Naive thymus-derived CD4-positive, alpha-beta T cell (primary cell): ENCODE data around the gene GRK5. TPM values are rescaled to one million over a fixed set of nuclear protein-coding genes. Genes with fewer than 3 reads are reported as not detected.

Experiments
- ATAC-seq: fragments of 150-1000 bp; cut with Tn5 transposase; 2 replicates; pipeline ENCODE4 v1.10.0; 2021; ENCODE audit warnings: mild to moderate bottlenecking, moderate library complexity
- CTCF ChIA-PET: fragments of 350-600 bp; sonication (Branson Sonifier 250); formaldehyde crosslinking; loops from one replicate; lab custom pipeline; 2021; ENCODE audit warnings: antibody characterized with exemption; lab: Charles Lee
- POLR2A ChIA-PET: fragments of 350-600 bp; sonication (Branson Sonifier 250); formaldehyde crosslinking; loops from one replicate; lab custom pipeline; 2021; ENCODE audit warnings: antibody characterized with exemption, inconsistent platforms; lab: Charles Lee
- DNase-seq, 9 donors: peaks; one replicate each; pipeline versions ENCODE4 v3.0.0 to v3.0.0-alpha.2; 2020 to 2022; ENCODE audit warnings: mixed read lengths in 1 of 9
- H3K27ac ChIP-seq: one replicate; pipeline ENCODE4 v1.7.0; 2013; ENCODE audit warnings: mild to moderate bottlenecking, low read depth, low read length, moderate library complexity
- H3K27me3 ChIP-seq, 2 donors: one replicate each; pipeline ENCODE4 v1.7.0; 2013; ENCODE audit warnings: low read length in 2 of 2, mild to moderate bottlenecking in 2 of 2, moderate library complexity in 2 of 2; ENCODE audit not compliant: control insufficient read depth in 2 of 2, insufficient read depth in 2 of 2
- H3K36me3 ChIP-seq, 3 experiments: 1 replicate in 2 of 3; 2 replicates in 1 of 3; pipeline ENCODE4 v1.7.0; 2013; ENCODE audit warnings: low read length in 3 of 3, mild to moderate bottlenecking in 3 of 3, moderate library complexity in 1 of 3; ENCODE audit not compliant: insufficient read depth in 3 of 3, control insufficient read depth in 2 of 3
- H3K4me1 ChIP-seq, 2 donors: one replicate each; pipeline ENCODE4 v1.7.0; 2013; ENCODE audit warnings: low read length in 2 of 2, mild to moderate bottlenecking in 2 of 2, moderate library complexity in 1 of 2; ENCODE audit not compliant: control insufficient read depth in 2 of 2, insufficient read depth in 2 of 2
- H3K4me3 ChIP-seq: 2 replicates; pipeline ENCODE4 v1.7.0; 2013; ENCODE audit warnings: mild to moderate bottlenecking, low read length
- H3K9me3 ChIP-seq, 3 experiments: 1 replicate in 2 of 3; 2 replicates in 1 of 3; pipeline ENCODE4 v1.7.0; 2013; ENCODE audit warnings: low read length in 3 of 3; ENCODE audit not compliant: control insufficient read depth in 2 of 3
- H3K27ac Mint-ChIP-seq, 9 donors: one replicate each; pipeline ENCODE4 v1.8.0; 2020 to 2022; ENCODE audit warnings: mixed read lengths in 9 of 9, mild to moderate bottlenecking in 8 of 9, moderate library complexity in 5 of 9, inconsistent platforms in 2 of 9
- H3K27me3 Mint-ChIP-seq, 5 donors: one replicate each; pipeline ENCODE4 v1.8.0; 2021 to 2022; ENCODE audit warnings: mixed read lengths in 5 of 5, mild to moderate bottlenecking in 1 of 5
- H3K36me3 Mint-ChIP-seq, 5 donors: one replicate each; pipeline ENCODE4 v1.8.0; 2020 to 2022; ENCODE audit warnings: mixed read lengths in 5 of 5, mild to moderate bottlenecking in 3 of 5, inconsistent platforms in 1 of 5
- H3K4me1 Mint-ChIP-seq, 7 donors: one replicate each; pipeline ENCODE4 v1.8.0; 2020 to 2022; ENCODE audit warnings: mixed read lengths in 7 of 7, mild to moderate bottlenecking in 3 of 7, inconsistent platforms in 1 of 7
- H3K4me3 Mint-ChIP-seq, 10 donors: one replicate each; pipeline ENCODE4 v1.8.0; 2020 to 2022; ENCODE audit warnings: mild to moderate bottlenecking in 10 of 10, mixed read lengths in 10 of 10, moderate library complexity in 6 of 10, inconsistent platforms in 2 of 10
- H3K9me3 Mint-ChIP-seq, 11 donors: one replicate each; pipeline ENCODE4 v1.8.0; 2020 to 2022; ENCODE audit warnings: mixed read lengths in 11 of 11, mild to moderate bottlenecking in 4 of 11, inconsistent platforms in 1 of 11, moderate library complexity in 1 of 11
- intact Hi-C, 2 donors: fragments of 100-400 bp; cut with micrococcal nuclease; formaldehyde crosslinking; loops; one replicate each; pipeline ENCODE4 v1.15.1; 2023
- polyA plus RNA-seq, 2 donors: library from polyadenylated mRNA; unstranded; fragments of 300-500 nt; fragmentation: Illumina TruSeq; gene quantifications; one replicate each; pipeline ENCODE4 v1.2.3, GENCODE V29; 2021
- total RNA-seq, 6 experiments: library from RNA in 5 of 6; stranded (reverse) in 5 of 6; gene quantifications; 1 replicate in 5 of 6; 2 replicates in 1 of 6; pipeline ENCODE4 v1.2.3 and lab custom pipeline; 2021 to 2026

GRK5 gene
- total and polyA plus RNA-seq, 7 experiments from 2014 or later: 16.4 to 45.2 (median 30.3) TPM

DNA sequence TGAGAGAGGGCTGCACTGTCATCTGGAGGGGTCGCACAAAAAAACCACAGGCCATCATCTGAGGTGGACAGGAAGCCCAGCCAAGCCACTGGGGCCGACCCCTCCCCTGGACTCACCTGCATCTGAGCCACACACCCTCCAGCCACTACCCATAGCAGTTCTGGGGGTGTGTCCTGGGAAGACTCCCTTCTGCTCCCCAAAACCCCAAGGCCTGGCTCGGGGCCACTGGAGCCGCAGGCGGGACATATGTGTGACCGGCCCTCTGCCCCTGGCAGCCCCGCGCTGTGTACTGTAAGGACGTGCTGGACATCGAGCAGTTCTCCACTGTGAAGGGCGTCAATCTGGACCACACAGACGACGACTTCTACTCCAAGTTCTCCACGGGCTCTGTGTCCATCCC, 245.0 kb downstream of the GRK5 start:
- peaks cover 0 to 3% (median 0%) of the 10 kb centered on the region in 7 donors for H3K4me1 Mint-ChIP-seq
- no peak overlapping the region for H3K27ac ChIP-seq
- no peaks in the 10 kb centered on the region for H3K4me1 ChIP-seq
- DNase-seq (no peak), ATAC-seq (no peak)
- CTCF ChIA-PET: no interaction called here
- H3K36me3 Mint-ChIP-seq: peaks cover 0 to 21% (median 10%) of the 10 kb centered on the region in 5 donors
- POLR2A ChIA-PET: no interaction called here
- no peaks in the 10 kb centered on the region for H3K9me3 ChIP-seq
- intact Hi-C loops: no loop called here
- peaks cover 0 to 75% (median 4%) of the 10 kb centered on the region in 3 experiments for H3K36me3 ChIP-seq
- H3K9me3 Mint-ChIP-seq: no peaks in the 10 kb centered on the region
- H3K27me3 ChIP-seq: no peaks in the 10 kb centered on the region
- no peak overlapping the region for H3K27ac Mint-ChIP-seq
- no peaks in the 10 kb centered on the region for H3K27me3 Mint-ChIP-seq
- H3K4me3 Mint-ChIP-seq: no peak overlapping the region
- H3K4me3 ChIP-seq: no peak overlapping the region

DNA sequence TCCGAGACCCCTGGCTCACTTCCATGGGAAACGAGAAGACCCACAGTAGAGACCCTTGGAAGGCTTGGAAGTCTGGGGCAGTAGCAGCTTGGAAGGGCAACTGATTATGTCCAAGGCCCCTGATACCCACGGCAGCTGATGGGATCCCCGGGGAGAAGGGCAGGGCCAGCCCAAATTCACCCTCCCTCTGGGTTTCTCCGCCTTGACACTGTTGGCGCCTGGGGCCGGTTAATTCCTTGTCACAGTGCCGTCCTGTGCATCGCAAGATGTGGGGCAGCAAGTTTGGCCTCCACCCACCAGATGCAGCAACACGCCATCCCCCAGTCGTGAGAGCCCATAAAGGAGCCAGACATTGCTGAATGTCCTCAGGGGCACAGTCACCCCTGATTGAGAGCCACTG, 245.9 kb downstream of the GRK5 start:
- no peak for ATAC-seq
- intact Hi-C loops: no loop called here
- H3K4me3 Mint-ChIP-seq: no peak overlapping the region
- peaks cover 0 to 21% (median 7%) of the 10 kb centered on the region in 5 donors for H3K36me3 Mint-ChIP-seq
- POLR2A ChIA-PET: no interaction called here
- Histone ChIP-seq H3K4me1 (no peaks in the 10 kb centered on the region), H3K36me3 (peaks cover 0 to 66% (median 0%) of the 10 kb centered on the region in 3 experiments), H3K27me3 (no peaks in the 10 kb centered on the region), H3K4me3 (no peak overlapping the region), H3K9me3 (no peaks in the 10 kb centered on the region), H3K27ac (no peak overlapping the region)
- DNase-seq: no peak
- H3K4me1 Mint-ChIP-seq: peaks cover 0 to 4% (median 0%) of the 10 kb centered on the region in 7 donors
- CTCF ChIA-PET: interaction anchor here (0.6 kb wide), 1 partner anchor 89 kb away, joined by 3 read pairs; no protein-coding TSS in a partner anchor
- H3K9me3 Mint-ChIP-seq: no peaks in the 10 kb centered on the region
- no peak overlapping the region for H3K27ac Mint-ChIP-seq
- H3K27me3 Mint-ChIP-seq: no peaks in the 10 kb centered on the region

DNA sequence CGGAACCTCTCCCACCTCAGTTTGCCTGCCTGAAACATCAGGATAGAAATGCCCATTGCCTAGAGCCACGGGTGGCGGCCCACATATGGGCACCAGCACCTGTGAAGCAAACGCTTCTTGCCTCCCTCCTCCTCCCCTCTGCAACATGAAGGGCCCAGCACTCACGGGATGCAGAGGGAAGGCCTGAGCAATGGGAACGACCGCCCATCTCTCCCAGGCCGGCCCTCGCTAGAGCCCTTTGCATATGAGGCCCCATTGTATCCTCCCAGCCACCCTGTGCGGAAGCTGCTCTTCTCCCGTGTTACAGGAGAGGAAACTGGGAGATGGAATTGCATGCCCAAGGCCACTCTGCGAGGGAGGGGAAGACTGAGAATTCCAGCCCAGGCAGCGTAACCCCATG, 246.9 kb downstream of the GRK5 start:
- ChIA-PET POLR2A (no interaction called here), CTCF (interaction anchor here (0.6 kb wide), 1 partner anchor 45 kb away, joined by 3 read pairs; no protein-coding TSS in a partner anchor)
- H3K27ac Mint-ChIP-seq: peak overlapping the region in 2 of 9 donors; percentile 76 to 77

GRCh38 chr10:119454990-119455389, 247.6 kb downstream of the GRK5 start:
- Mint-ChIP-seq H3K9me3 (no peaks in the 10 kb centered on the region), H3K27ac (peak overlapping the region in 1 of 9 donors; percentile 38), H3K4me1 (peaks cover 0 to 4% (median 0%) of the 10 kb centered on the region in 7 donors), H3K36me3 (peaks cover 0 to 19% (median 7%) of the 10 kb centered on the region in 5 donors), H3K27me3 (no peaks in the 10 kb centered on the region), H3K4me3 (no peak overlapping the region)
- no peak for DNase-seq
- intact Hi-C loops: no loop called here
- Histone ChIP-seq H3K4me3 (no peak overlapping the region), H3K36me3 (peaks cover 0 to 54% (median 0%) of the 10 kb centered on the region in 3 experiments), H3K9me3 (no peaks in the 10 kb centered on the region), H3K27ac (no peak overlapping the region), H3K27me3 (no peaks in the 10 kb centered on the region), H3K4me1 (no peaks in the 10 kb centered on the region)
- ChIA-PET CTCF (no interaction called here), POLR2A (no interaction called here)
- no peak for ATAC-seq

More for the DNA sequence above, 246.9 kb downstream of the GRK5 start:
- no peaks in the 10 kb centered on the region for H3K9me3 ChIP-seq
- H3K4me1 ChIP-seq: no peaks in the 10 kb centered on the region
- no peak overlapping the region for H3K27ac ChIP-seq
- Mint-ChIP-seq H3K9me3 (no peaks in the 10 kb centered on the region), H3K27me3 (no peaks in the 10 kb centered on the region), H3K4me3 (no peak overlapping the region), H3K4me1 (peaks cover 0 to 4% (median 0%) of the 10 kb centered on the region in 7 donors), H3K36me3 (peaks cover 0 to 21% (median 7%) of the 10 kb centered on the region in 5 donors)
- peaks cover 0 to 61% (median 0%) of the 10 kb centered on the region in 3 experiments for H3K36me3 ChIP-seq
- H3K4me3 ChIP-seq: no peak overlapping the region
- DNase-seq (no peak), ATAC-seq (no peak)
- no peaks in the 10 kb centered on the region for H3K27me3 ChIP-seq
- intact Hi-C loops: no loop called here

DNA sequence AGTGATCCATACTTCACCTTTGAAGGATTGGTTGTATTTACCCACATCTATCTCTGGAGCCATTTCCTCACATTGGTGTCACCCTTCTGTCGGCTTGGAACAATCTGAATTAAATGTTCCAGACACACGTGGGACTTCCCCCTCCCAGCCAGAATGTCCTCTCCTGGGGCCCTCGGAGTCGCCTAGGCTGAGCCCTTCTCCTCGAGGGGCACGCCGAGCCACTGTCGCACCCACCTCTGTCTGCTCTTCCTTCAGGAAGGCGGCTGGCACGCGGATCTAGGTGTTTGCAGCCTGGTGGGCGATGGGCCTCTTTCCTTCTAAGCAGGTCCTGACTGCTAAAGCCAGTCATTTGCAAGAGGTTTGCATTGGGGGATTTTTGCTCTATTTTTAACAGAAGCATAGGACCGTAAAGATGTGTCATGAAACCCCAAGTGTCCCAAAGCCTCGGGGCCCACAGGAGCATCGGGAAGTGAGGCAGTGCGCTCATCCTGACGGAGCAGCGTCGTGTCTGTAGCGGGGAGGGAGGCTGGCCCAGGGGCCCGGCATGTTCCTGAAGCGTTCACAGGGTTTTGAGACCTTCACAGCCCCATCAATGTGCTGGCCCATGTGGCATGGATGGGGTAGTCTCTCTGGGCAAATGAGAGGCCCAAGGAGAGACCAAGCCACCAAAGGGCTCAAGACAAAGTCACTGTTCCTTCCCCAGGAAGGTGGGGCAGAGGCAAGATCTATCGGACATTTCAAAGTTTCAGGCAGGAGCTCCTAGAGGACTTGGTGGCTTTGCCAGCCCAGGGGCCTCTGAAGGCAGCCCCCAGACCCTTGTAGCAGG, 248.5 kb downstream of the GRK5 start:
- ChIA-PET CTCF (no interaction called here), POLR2A (no interaction called here)
- peak overlapping the region in 5 of 9 donors; percentile 20 to 85 (median 63) for H3K27ac Mint-ChIP-seq
- no peaks in the 10 kb centered on the region for H3K27me3 Mint-ChIP-seq
- Histone ChIP-seq H3K36me3 (peaks cover 0 to 48% (median 0%) of the 10 kb centered on the region in 3 experiments), H3K4me3 (no peak overlapping the region), H3K27me3 (no peaks in the 10 kb centered on the region), H3K27ac (no peak overlapping the region), H3K9me3 (no peaks in the 10 kb centered on the region), H3K4me1 (no peaks in the 10 kb centered on the region)
- no peak for ATAC-seq
- intact Hi-C loops: no loop called here
- no peak for DNase-seq
- H3K9me3 Mint-ChIP-seq: no peaks in the 10 kb centered on the region
- peaks cover 0 to 15% (median 4%) of the 10 kb centered on the region in 5 donors for H3K36me3 Mint-ChIP-seq
- H3K4me3 Mint-ChIP-seq: no peak overlapping the region
- peaks cover 0 to 7% (median 0%) of the 10 kb centered on the region in 7 donors for H3K4me1 Mint-ChIP-seq

DNA sequence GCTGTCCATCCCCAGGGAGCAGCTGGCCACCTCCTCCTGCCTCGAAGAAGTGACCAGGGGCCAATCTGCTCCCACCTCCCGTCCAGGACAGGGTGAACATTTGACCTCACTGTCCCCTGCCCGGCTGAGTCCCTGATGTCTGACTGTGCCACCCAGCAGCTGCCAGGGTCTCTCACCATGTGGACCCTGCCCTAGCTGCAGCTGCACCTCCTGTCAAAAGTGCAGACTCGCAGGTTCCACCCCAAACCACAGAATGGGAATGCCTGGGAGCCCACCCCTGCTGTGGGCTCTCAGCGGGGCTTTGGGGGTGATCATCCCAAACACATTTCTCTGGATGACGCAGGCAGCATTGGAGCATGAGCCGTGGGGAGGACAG, 249.1 kb downstream of the GRK5 start:
- CTCF ChIA-PET: interaction anchor here (1.7 kb wide), 1 partner anchor 12 kb away, joined by 4 read pairs; no protein-coding TSS in a partner anchor
- Mint-ChIP-seq H3K36me3 (peaks cover 0 to 15% (median 4%) of the 10 kb centered on the region in 5 donors), H3K27me3 (no peaks in the 10 kb centered on the region), H3K4me3 (no peak overlapping the region), H3K27ac (peak overlapping the region in 2 of 9 donors; percentile 33 to 63), H3K4me1 (peaks cover 0 to 10% (median 0%) of the 10 kb centered on the region in 7 donors), H3K9me3 (no peaks in the 10 kb centered on the region)
- intact Hi-C loops: no loop called here
- no peaks in the 10 kb centered on the region for H3K27me3 ChIP-seq
- ATAC-seq: no peak
- POLR2A ChIA-PET: interaction anchor here (1.5 kb wide), 1 partner anchor 38 kb away, joined by 3 read pairs; no protein-coding TSS in a partner anchor
- H3K27ac ChIP-seq: no peak overlapping the region
- DNase-seq: no peak
- peaks cover 0 to 45% (median 0%) of the 10 kb centered on the region in 3 experiments for H3K36me3 ChIP-seq
- H3K4me1 ChIP-seq: no peaks in the 10 kb centered on the region
- H3K4me3 ChIP-seq: no peak overlapping the region
- no peaks in the 10 kb centered on the region for H3K9me3 ChIP-seq
